KOPT-K1 (cell line): ENCODE data around the gene IMP4.

ENCODE experiments used
- H3K27ac ChIP-seq: fragments of 200-600 bp; sonication (generic); 2 replicates; pipeline ENCODE4 v1.5.1; 2016; ENCODE audit warnings: antibody characterized with exemption, mild to moderate bottlenecking, low read depth, low read length; ENCODE audit not compliant: poor library complexity, severe bottlenecking
- H3K36me3 ChIP-seq: fragments of 200-600 bp; sonication (generic); 2 replicates; pipeline ENCODE4 v1.5.1; 2017; ENCODE audit warnings: antibody characterized with exemption, mild to moderate bottlenecking, low read length, moderate library complexity; ENCODE audit not compliant: insufficient read depth
- H3K9me3 ChIP-seq: fragments of 200-600 bp; sonication (generic); 2 replicates; pipeline ENCODE4 v1.5.1; 2017; ENCODE audit warnings: antibody characterized with exemption, low read length, mild to moderate bottlenecking; ENCODE audit not compliant: insufficient read depth, poor library complexity, severe bottlenecking

The IMP4 gene

DNA sequence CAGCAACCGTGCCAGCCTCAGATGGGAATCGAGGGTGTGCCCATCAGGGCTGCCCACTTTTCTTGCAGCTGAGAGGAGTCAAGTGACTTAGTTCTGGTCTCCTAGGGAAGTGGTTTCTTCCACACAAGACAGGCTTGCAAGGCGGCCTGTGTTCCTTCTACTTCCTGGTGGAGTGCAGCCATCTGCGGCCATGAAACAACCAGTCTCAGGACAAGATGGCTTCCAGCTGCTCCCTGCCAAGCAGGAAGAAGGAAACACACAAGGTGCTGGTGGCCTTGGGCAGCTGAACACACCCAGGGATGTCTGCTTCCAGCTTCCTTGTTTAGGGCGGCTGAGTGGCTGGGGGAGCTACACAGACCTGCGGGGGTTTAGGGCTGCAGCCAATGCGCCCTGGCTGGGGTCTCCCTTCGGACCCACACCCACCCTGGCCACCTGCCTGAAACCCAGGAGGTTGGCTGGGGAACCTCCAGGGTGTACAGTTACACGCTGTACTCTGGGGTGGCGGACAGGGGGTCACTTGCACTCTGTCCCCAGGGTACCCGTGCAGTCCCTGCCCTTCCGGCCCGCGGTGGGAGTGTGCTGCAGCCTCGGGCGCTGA lies 47.9 kb downstream of the IMP4 start:
- no peak overlapping the region for H3K27ac ChIP-seq

DNA sequence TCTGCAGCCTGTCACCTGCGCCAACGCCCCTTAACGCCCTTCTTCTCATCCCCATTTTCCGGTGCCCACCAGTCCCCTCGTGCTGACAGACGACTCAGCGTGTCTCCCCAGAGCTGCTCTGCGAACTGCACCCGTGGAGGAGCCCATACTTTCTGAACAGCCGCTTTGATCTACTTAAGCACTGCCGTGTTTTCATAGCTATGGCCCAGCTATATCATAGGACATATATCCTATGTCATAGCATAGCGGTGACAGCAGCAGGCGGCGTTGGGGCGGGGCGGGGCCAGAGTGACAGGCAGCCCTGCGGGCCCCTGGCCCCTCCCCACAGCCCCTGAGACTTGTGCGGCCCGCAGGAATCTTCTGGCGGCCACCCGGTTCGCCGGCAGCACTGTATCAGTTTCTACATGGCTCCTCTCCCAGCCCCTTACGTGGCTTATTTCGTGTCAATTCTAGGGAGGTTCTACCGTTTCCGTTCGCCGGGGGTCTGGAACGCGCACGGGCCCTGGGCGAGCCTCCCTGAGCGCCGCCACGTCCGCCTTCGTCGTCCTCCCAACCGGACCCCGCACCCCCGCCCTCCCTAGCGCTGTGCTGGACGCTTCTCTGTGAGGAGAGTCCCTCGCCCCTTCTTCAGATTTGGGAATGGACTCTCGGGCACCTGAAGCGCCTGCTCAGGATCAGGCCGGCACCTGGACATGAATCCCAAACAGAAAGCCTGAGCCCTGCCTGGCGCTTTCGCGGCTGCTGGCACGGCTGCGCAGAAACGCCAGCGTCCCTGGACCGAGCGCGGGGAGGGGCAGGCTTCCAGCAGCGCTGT lies 48.6 kb downstream of the IMP4 start:
- Histone ChIP-seq H3K36me3 (no peaks in the 10 kb centered on the region), H3K27ac (no peak overlapping the region), H3K9me3 (no peaks in the 10 kb centered on the region)

More for the DNA sequence above, 47.9 kb downstream of the IMP4 start:
- Histone ChIP-seq H3K36me3 (no peaks in the 10 kb centered on the region), H3K9me3 (no peaks in the 10 kb centered on the region)

GRCh38 chr2:130391872-130392670 lies 49.4 kb downstream of the IMP4 start:
- H3K27ac ChIP-seq: no peak overlapping the region
- no peaks in the 10 kb centered on the region for H3K9me3 ChIP-seq
- H3K36me3 ChIP-seq: no peaks in the 10 kb centered on the region

- no peaks in the 10 kb centered on the region for H3K9me3 ChIP-seq
- no peak overlapping the region for H3K27ac ChIP-seq
- no peaks in the 10 kb centered on the region for H3K36me3 ChIP-seq
These were observed 50.7 kb downstream of the IMP4 start for GRCh38 chr2:130393318-130393910.
